OCI-LY1 (cell line): ENCODE results near the gene GNPTAB.

Experiments
- EZH2 ChIP-seq: fragments of 200-600 bp; sonication (generic), shearing (Covaris generic); IDR thresholded peaks from 2 replicates; pipeline ENCODE4 v1.8.0; 2017; ENCODE audit warnings: borderline replicate concordance, mixed run types, mild to moderate bottlenecking, antibody characterized with exemption, low read length, moderate library complexity, mixed read lengths
- TF ChIP-seq, protein P1 (sequence below): fragments of 200-600 bp; sonication (generic), shearing (Covaris generic); IDR thresholded peaks from 2 replicates; pipeline ENCODE4 v1.5.1; 2017; ENCODE audit warnings: mild to moderate bottlenecking, antibody characterized with exemption, low read length, moderate library complexity, mixed read lengths

DNA sequence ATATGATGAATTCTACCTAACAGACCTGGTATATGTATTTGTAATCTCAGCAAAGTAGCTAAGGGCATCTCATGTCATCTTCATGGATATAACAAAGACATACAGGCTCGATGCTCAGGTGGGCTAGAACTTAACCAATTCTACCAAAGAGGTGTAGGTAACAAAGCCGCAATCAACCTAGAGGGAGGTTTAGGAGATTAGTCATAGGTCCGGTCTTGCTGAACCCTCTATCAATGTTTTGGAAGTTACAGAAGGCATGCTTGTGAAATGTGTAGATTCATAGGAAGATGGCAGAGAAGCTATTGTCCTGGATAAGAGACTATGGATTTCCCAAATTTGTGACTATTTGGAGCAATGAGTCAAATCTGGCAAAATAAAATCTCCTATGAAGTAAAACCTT lies 48.9 kb downstream of the GNPTAB start:
- TF ChIP-seq, protein P1, sequence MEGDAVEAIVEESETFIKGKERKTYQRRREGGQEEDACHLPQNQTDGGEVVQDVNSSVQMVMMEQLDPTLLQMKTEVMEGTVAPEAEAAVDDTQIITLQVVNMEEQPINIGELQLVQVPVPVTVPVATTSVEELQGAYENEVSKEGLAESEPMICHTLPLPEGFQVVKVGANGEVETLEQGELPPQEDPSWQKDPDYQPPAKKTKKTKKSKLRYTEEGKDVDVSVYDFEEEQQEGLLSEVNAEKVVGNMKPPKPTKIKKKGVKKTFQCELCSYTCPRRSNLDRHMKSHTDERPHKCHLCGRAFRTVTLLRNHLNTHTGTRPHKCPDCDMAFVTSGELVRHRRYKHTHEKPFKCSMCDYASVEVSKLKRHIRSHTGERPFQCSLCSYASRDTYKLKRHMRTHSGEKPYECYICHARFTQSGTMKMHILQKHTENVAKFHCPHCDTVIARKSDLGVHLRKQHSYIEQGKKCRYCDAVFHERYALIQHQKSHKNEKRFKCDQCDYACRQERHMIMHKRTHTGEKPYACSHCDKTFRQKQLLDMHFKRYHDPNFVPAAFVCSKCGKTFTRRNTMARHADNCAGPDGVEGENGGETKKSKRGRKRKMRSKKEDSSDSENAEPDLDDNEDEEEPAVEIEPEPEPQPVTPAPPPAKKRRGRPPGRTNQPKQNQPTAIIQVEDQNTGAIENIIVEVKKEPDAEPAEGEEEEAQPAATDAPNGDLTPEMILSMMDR, result no peak
- TF ChIP-seq EZH2, result no peak
